MM.1S (cell line): ENCODE data around the gene SVEP1.

Source experiments
- DNase-seq: peaks from one replicate; pipeline ENCODE4 v3.0.0-alpha.2; 2015
- H2AFZ ChIP-seq: fragments of 300-600 bp; sonication (generic); 2 replicates; pipeline ENCODE4 v1.6.0; 2016; ENCODE audit warnings: antibody characterized with exemption, low read length
- H3F3A ChIP-seq: fragments of 300-600 bp; sonication (generic); 2 replicates; pipeline ENCODE4 v1.6.1; 2016; ENCODE audit warnings: mild to moderate bottlenecking, antibody characterized with exemption, low read length, moderate library complexity, mixed read lengths; ENCODE audit not compliant: insufficient read depth
- H3K27ac ChIP-seq: fragments of 300-600 bp; sonication (generic); 2 replicates; pipeline ENCODE4 v1.5.1; 2016; ENCODE audit warnings: mild to moderate bottlenecking, low read length
- H3K27me3 ChIP-seq: fragments of 300-600 bp; sonication (generic); replicated peaks from 2 replicates; pipeline ENCODE4 v1.6.0; 2016; ENCODE audit warnings: low read length; ENCODE audit not compliant: insufficient read depth
- H3K36me3 ChIP-seq: fragments of 300-600 bp; sonication (generic); replicated peaks from 2 replicates; pipeline ENCODE4 v1.6.1; 2016; ENCODE audit warnings: mild to moderate bottlenecking, low read length, mixed read lengths; ENCODE audit not compliant: insufficient read depth
- H3K4me1 ChIP-seq: fragments of 300-600 bp; sonication (generic); 2 replicates; pipeline ENCODE4 v1.6.1; 2016; ENCODE audit warnings: low read length, mixed read lengths
- H3K4me2 ChIP-seq: fragments of 300-600 bp; sonication (generic); 2 replicates; pipeline ENCODE4 v1.6.0; 2016; ENCODE audit warnings: low read depth, low read length
- H3K4me3 ChIP-seq: fragments of 300-600 bp; sonication (generic); 2 replicates; pipeline ENCODE4 v1.5.1; 2016; ENCODE audit warnings: low read length, mixed read lengths
- H3K79me2 ChIP-seq: fragments of 300-600 bp; sonication (generic); 2 replicates; pipeline ENCODE4 v1.6.1; 2016; ENCODE audit warnings: mixed run types, low read length, mixed read lengths
- H3K9ac ChIP-seq: fragments of 300-600 bp; sonication (generic); 2 replicates; pipeline ENCODE4 v1.6.1; 2016; ENCODE audit warnings: low read length, mixed read lengths
- H3K9me2 ChIP-seq: fragments of 300-600 bp; sonication (generic); replicated peaks from 2 replicates; pipeline ENCODE4 v1.6.1; 2016; ENCODE audit warnings: mild to moderate bottlenecking, low read length, mixed read lengths; ENCODE audit not compliant: insufficient read depth
- H3K9me3 ChIP-seq: fragments of 300-600 bp; sonication (generic); replicated peaks from 2 replicates; pipeline ENCODE4 v1.6.1; 2016; ENCODE audit warnings: mild to moderate bottlenecking, low read length, mixed read lengths; ENCODE audit not compliant: insufficient read depth
- H4K20me1 ChIP-seq: fragments of 300-600 bp; sonication (generic); 2 replicates; pipeline ENCODE4 v1.6.1; 2016; ENCODE audit warnings: mild to moderate bottlenecking, low read length, moderate library complexity, mixed read lengths; ENCODE audit not compliant: insufficient read depth
- EZH2 ChIP-seq: fragments of 300-600 bp; sonication (generic); optimal IDR thresholded peaks from 2 replicates; pipeline ENCODE3; 2017; ENCODE audit warnings: low read depth, mild to moderate bottlenecking, antibody characterized with exemption, low read length, mixed read lengths
- EZH2phosphoT487 ChIP-seq: fragments of 300-600 bp; sonication (generic); IDR thresholded peaks from 2 replicates; pipeline ENCODE4 v1.6.1; 2018; ENCODE audit warnings: antibody characterized with exemption, low read length
- TF ChIP-seq, protein P1 (sequence below): fragments of 300-600 bp; sonication (generic); IDR thresholded peaks from 2 replicates; pipeline ENCODE4 v1.5.1; 2016; ENCODE audit warnings: antibody characterized with exemption, low read length, mixed read lengths

Gene SVEP1

DNA sequence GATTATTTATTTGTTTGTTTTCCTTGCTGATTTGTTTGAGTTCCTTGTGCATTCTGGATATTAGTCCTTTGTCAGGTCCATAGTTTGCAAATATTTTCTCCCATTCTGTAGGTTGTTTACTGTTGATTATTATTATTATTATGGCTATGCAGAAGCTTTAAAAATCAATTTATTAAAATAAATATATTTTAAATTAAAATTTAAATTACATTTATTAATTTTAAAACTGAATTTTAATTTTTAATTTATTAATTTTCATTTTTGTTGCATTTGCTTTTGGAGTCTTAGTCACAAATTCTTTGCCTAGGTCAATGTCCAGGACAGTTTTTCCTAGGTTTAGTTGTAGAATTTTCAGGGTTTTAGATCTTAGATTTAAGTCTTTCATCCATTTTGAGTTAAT, 50.9 kb downstream of the SVEP1 start:
- no peak for DNase-seq
- no peaks in the 10 kb centered on the region for H3K27me3 ChIP-seq
- H3K4me2 ChIP-seq: no peak overlapping the region
- no peak overlapping the region for H3K4me3 ChIP-seq
- H3K9ac ChIP-seq: no peak overlapping the region
- no peaks in the 10 kb centered on the region for H3K36me3 ChIP-seq
- H3F3A ChIP-seq: no peaks in the 10 kb centered on the region
- no peaks in the 10 kb centered on the region; the same call in 1 of the 2 replicates for H3K4me1 ChIP-seq
- H3K27ac ChIP-seq: no peak overlapping the region
- no peak overlapping the region for H2AFZ ChIP-seq
- no peaks in the 10 kb centered on the region for H3K79me2 ChIP-seq
- no peaks in the 10 kb centered on the region for H3K9me2 ChIP-seq
- TF ChIP-seq, protein P1, sequence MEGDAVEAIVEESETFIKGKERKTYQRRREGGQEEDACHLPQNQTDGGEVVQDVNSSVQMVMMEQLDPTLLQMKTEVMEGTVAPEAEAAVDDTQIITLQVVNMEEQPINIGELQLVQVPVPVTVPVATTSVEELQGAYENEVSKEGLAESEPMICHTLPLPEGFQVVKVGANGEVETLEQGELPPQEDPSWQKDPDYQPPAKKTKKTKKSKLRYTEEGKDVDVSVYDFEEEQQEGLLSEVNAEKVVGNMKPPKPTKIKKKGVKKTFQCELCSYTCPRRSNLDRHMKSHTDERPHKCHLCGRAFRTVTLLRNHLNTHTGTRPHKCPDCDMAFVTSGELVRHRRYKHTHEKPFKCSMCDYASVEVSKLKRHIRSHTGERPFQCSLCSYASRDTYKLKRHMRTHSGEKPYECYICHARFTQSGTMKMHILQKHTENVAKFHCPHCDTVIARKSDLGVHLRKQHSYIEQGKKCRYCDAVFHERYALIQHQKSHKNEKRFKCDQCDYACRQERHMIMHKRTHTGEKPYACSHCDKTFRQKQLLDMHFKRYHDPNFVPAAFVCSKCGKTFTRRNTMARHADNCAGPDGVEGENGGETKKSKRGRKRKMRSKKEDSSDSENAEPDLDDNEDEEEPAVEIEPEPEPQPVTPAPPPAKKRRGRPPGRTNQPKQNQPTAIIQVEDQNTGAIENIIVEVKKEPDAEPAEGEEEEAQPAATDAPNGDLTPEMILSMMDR: no peak
- TF ChIP-seq EZH2: no peak
- no peak for TF ChIP-seq EZH2phosphoT487
- H3K9me3 ChIP-seq: no peaks in the 10 kb centered on the region
- H4K20me1 ChIP-seq: no peaks in the 10 kb centered on the region

DNA sequence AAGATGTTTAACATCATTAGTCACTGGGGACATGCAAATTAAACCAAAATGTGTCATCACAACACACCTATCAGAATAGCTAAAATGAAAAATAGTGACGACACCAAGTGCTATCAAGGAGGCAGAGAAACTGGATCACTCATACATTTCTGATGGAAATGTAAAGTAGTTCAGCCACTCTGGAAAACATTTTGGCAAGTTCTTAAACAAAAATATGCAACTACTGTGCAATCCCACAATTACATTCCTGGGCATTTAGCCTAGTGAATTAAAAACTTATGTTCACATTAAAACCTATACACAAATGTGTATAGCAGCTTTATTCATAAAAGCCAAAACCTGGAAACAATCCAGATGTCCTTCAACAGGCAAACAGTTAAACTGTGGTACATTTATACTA, 53.1 kb downstream of the SVEP1 start:
- no peak for DNase-seq
- no peaks in the 10 kb centered on the region for H3F3A ChIP-seq
- H3K9me3 ChIP-seq: no peaks in the 10 kb centered on the region
- H3K4me3 ChIP-seq: no peak overlapping the region
- H3K9ac ChIP-seq: no peak overlapping the region
- no peak overlapping the region for H3K27ac ChIP-seq
- TF ChIP-seq EZH2 (no peak), EZH2phosphoT487 (no peak)
- TF ChIP-seq, protein P1: no peak
- H3K4me1 ChIP-seq: no peaks in the 10 kb centered on the region; the same call in 1 of the 2 replicates
- H3K36me3 ChIP-seq: no peaks in the 10 kb centered on the region
- H3K4me2 ChIP-seq: no peak overlapping the region
- no peaks in the 10 kb centered on the region for H4K20me1 ChIP-seq
- no peak overlapping the region for H2AFZ ChIP-seq
- H3K79me2 ChIP-seq: no peaks in the 10 kb centered on the region
- no peaks in the 10 kb centered on the region for H3K9me2 ChIP-seq
- no peaks in the 10 kb centered on the region for H3K27me3 ChIP-seq

DNA sequence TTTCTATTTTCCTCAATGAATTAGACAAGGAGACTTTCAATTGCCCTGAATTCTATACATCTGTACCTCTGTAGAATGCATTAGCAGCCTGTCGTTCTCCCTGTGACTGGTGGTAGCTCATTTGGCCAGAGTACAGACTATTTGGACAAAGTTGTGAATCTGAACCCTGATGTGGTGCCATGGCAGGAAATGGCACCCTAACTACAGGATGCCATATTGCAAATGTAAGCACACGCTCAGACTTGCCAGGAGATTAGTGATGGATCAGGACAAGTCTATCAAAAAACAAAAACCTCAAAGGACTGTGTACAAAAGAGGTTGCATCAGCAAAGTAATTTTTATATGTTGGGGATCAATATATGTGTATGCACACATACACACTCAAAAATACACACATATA, 58.3 kb downstream of the SVEP1 start:
- Histone ChIP-seq H2AFZ (no peak overlapping the region), H4K20me1 (no peaks in the 10 kb centered on the region), H3K9ac (no peak overlapping the region), H3K9me3 (no peaks in the 10 kb centered on the region), H3K9me2 (no peaks in the 10 kb centered on the region), H3F3A (no peaks in the 10 kb centered on the region), H3K4me1 (no peaks in the 10 kb centered on the region), H3K36me3 (no peaks in the 10 kb centered on the region), H3K79me2 (no peaks in the 10 kb centered on the region), H3K4me2 (no peak overlapping the region), H3K27ac (no peak overlapping the region), H3K4me3 (no peak overlapping the region), H3K27me3 (no peaks in the 10 kb centered on the region)
- TF ChIP-seq, protein P1: no peak
- no peak for TF ChIP-seq EZH2phosphoT487
- TF ChIP-seq EZH2: no peak
- DNase-seq: no peak
